Lower leg skin (tissue), 3 donors: ENCODE data around the gene ATP7B.

ENCODE experiments used
- POLR2A ChIP-seq, 2 donors: fragments of 450-650 bp; IDR thresholded peaks; one replicate each; pipeline ENCODE4 v1.6.1; 2016 to 2017; ENCODE audit warnings: antibody characterized with exemption in 2 of 2, mild to moderate bottlenecking in 1 of 2, moderate library complexity in 1 of 2
- TF ChIP-seq, protein P1 (sequence below), 3 donors: fragments of 450-650 bp; IDR thresholded peaks; one replicate each; pipeline ENCODE4 v1.5.1; 2016; ENCODE audit warnings: antibody characterized with exemption in 3 of 3, mild to moderate bottlenecking in 3 of 3, moderate library complexity in 2 of 3

DNA sequence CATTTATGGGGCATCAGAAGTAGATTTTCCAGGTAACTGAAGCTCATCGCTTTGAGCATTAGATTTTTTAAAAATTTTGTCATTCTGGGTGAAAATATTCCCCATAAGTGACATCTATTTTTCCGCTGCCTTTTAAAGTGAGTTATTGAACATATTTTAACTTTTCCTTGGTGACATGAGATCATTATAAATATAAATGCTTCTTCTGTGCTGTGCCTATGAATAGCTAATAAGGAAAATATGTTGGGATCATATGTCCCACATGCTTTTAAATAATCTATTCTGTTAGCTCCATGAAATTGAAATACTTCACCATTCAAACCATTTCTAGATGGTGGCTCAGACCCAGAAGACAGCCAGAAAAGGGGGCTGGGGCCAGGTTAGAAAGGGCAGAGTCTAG, 14.1 kb downstream of the ATP7B start:
- TF ChIP-seq, protein P1, sequence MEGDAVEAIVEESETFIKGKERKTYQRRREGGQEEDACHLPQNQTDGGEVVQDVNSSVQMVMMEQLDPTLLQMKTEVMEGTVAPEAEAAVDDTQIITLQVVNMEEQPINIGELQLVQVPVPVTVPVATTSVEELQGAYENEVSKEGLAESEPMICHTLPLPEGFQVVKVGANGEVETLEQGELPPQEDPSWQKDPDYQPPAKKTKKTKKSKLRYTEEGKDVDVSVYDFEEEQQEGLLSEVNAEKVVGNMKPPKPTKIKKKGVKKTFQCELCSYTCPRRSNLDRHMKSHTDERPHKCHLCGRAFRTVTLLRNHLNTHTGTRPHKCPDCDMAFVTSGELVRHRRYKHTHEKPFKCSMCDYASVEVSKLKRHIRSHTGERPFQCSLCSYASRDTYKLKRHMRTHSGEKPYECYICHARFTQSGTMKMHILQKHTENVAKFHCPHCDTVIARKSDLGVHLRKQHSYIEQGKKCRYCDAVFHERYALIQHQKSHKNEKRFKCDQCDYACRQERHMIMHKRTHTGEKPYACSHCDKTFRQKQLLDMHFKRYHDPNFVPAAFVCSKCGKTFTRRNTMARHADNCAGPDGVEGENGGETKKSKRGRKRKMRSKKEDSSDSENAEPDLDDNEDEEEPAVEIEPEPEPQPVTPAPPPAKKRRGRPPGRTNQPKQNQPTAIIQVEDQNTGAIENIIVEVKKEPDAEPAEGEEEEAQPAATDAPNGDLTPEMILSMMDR (IDR thresholded peaks at IDR 0.05), result no peak
- TF ChIP-seq POLR2A (IDR thresholded peaks at IDR 0.05), result no peak
